Measurements from ENCODE around the gene CLEC1A. TPM values are rescaled to one million over a fixed set of nuclear protein-coding genes. Genes with fewer than 3 reads are reported as not detected.

Gene CLEC1A
- total RNA-seq, 2 donors from 2014 or later: 3.7 to 5.1 TPM

DNA sequence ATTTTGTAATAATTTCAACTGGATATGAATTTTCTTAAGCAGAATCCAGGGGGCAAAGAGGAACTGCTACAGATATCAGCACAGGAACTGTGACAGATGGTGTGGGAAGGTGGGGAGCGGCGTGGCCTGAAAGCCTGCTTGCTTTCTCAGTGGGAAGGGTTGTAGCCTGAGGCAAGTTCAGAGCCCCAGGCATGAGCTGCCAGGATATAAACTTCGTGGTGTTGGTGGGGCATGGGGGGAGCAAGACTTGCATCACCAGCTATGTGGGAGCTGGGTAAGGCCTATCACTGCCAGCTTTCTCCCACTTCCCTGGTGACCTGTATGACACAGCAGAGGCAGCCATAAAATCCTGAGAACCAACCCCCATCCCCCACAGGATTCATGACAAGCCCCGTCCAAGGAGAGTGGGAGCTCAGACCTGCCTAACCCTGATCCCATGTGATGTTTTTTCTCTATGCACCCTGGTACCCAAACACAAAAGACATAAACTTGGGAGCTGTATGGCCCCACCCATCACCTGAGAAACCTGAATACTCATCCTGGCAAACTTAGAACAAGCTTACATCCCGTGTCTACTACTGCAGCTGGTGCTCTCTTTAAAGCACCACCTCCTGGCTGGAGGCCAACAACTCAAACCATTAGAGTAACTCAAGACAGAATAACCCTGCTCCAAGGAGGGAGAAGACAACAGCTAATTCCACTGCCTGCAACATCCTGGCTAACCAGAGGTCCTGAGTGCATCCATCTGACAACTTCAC is 16.5 kb downstream of the CLEC1A start:
- no peak for ATAC-seq (ENCODE audit: insufficient number of reproducible peaks, low FRiP score, low read depth)
- DNase-seq (ENCODE audit: low spot score): no peak
- Histone ChIP-seq H3K27me3 (replicated peaks; ENCODE audit: insufficient read depth) (no peaks in the 10 kb centered on the region), H3K9me3 (no peaks in the 10 kb centered on the region), H3K4me3 (no peak overlapping the region), H3K27ac (no peak overlapping the region), H3K36me3 (no peaks in the 10 kb centered on the region), H3K4me1 (ENCODE audit: control insufficient read depth in 1 of 2, low read depth in 2 of 2) (no peaks in the 10 kb centered on the region)
- no peak for TF ChIP-seq CTCF (IDR thresholded peaks at IDR 0.05)

- H3K27ac ChIP-seq: no peak overlapping the region
- no peaks in the 10 kb centered on the region for H3K4me1 ChIP-seq (ENCODE audit: control insufficient read depth in 1 of 2, low read depth in 2 of 2)
- no peaks in the 10 kb centered on the region for H3K27me3 ChIP-seq (replicated peaks; ENCODE audit: insufficient read depth)
- no peaks in the 10 kb centered on the region for H3K9me3 ChIP-seq
- no peaks in the 10 kb centered on the region for H3K36me3 ChIP-seq
- ATAC-seq (ENCODE audit: insufficient number of reproducible peaks, low FRiP score, low read depth) (no peak), DNase-seq (ENCODE audit: low spot score) (no peak)
- no peak for TF ChIP-seq CTCF (IDR thresholded peaks at IDR 0.05)
- H3K4me3 ChIP-seq: no peak overlapping the region
Observed at GRCh38 chr12:10075451-10075850, 23.3 kb downstream of the CLEC1A start.

- no peaks in the 10 kb centered on the region for H3K9me3 ChIP-seq
- ATAC-seq (ENCODE audit: insufficient number of reproducible peaks, low FRiP score, low read depth): no peak
- no peaks in the 10 kb centered on the region for H3K4me1 ChIP-seq (ENCODE audit: control insufficient read depth in 1 of 2, low read depth in 2 of 2)
- no peak overlapping the region for H3K4me3 ChIP-seq
- H3K27me3 ChIP-seq (replicated peaks; ENCODE audit: insufficient read depth): no peaks in the 10 kb centered on the region
- no peak for TF ChIP-seq CTCF (IDR thresholded peaks at IDR 0.05)
- DNase-seq (ENCODE audit: low spot score): no peak
- no peaks in the 10 kb centered on the region for H3K36me3 ChIP-seq
- H3K27ac ChIP-seq: no peak overlapping the region
Observed at GRCh38 chr12:10073261-10073660, 25.5 kb downstream of the CLEC1A start.

- TF ChIP-seq CTCF (IDR thresholded peaks at IDR 0.05): no peak
Observed at GRCh38 chr12:10072131-10072530, 26.7 kb downstream of the CLEC1A start.

DNA sequence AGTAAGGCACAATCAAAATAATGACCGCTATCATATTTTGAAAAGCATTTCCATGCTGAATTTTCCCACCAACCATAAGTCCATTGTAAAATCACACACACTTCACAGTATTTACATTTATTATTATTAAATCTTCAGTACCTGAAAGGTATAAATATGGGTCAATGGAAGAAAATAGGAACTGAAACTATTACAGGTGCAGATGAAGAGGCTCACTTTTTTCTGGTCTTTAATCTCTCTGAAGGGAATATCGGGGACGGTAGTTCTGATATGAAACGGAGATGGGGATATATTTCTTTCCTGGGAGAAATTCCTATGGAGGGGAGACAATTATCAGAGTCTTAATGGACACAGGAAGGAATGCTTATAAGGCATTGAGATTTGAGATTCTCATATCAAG is 28.4 kb downstream of the CLEC1A start:
- ATAC-seq (ENCODE audit: insufficient number of reproducible peaks, low FRiP score, low read depth) (no peak), DNase-seq (ENCODE audit: low spot score) (no peak)
- no peaks in the 10 kb centered on the region for H3K36me3 ChIP-seq
- no peak overlapping the region for H3K4me3 ChIP-seq
- no peak overlapping the region for H3K27ac ChIP-seq
- no peaks in the 10 kb centered on the region for H3K27me3 ChIP-seq (replicated peaks; ENCODE audit: insufficient read depth)
- H3K9me3 ChIP-seq: no peaks in the 10 kb centered on the region
- H3K4me1 ChIP-seq (ENCODE audit: control insufficient read depth in 1 of 2, low read depth in 2 of 2): no peaks in the 10 kb centered on the region
- no peak for TF ChIP-seq CTCF (IDR thresholded peaks at IDR 0.05)

More at GRCh38 chr12:10072131-10072530, 26.7 kb downstream of the CLEC1A start:
- H3K27ac ChIP-seq: no peak overlapping the region
- no peaks in the 10 kb centered on the region for H3K27me3 ChIP-seq (replicated peaks; ENCODE audit: insufficient read depth)
- H3K4me1 ChIP-seq (ENCODE audit: control insufficient read depth in 1 of 2, low read depth in 2 of 2): no peaks in the 10 kb centered on the region
- H3K4me3 ChIP-seq: no peak overlapping the region
- DNase-seq (ENCODE audit: low spot score) (no peak), ATAC-seq (ENCODE audit: insufficient number of reproducible peaks, low FRiP score, low read depth) (no peak)
- no peaks in the 10 kb centered on the region for H3K9me3 ChIP-seq
- H3K36me3 ChIP-seq: no peaks in the 10 kb centered on the region
